Fibroblast of villous mesenchyme (primary cell): ENCODE data around the gene APC2. TPM values are rescaled to one million over a fixed set of nuclear protein-coding genes. Genes with fewer than 3 reads are reported as not detected.
"Not testable (repeated sequence)": the region's sequence is repeated elsewhere in the genome, so short reads cannot be mapped to it uniquely, and the experiment has no call there.

ENCODE experiments used
- DNase-seq: peaks from one replicate; pipeline ENCODE4 v3.0.0-alpha.2; 2010; ENCODE audit warnings: low read depth
- H3K4me3 ChIP-seq: 2 replicates; pipeline ENCODE4 v1.5.1; 2011; ENCODE audit warnings: low read depth, mild to moderate bottlenecking, low read length
- CTCF ChIP-seq: IDR thresholded peaks from 2 replicates; pipeline ENCODE4 v1.5.1; 2012; ENCODE audit warnings: low read depth, mild to moderate bottlenecking, low read length; ENCODE audit not compliant: insufficient read depth
- total RNA-seq: library from RNA; depleted of rRNA; stranded (reverse); fragments of >200 nt; gene quantifications from 2 replicates; pipeline ENCODE4 v1.2.3, GENCODE V29; 2012

The APC2 gene
- total RNA-seq, 1 donor = 0.43 TPM

GRCh38 chr19:1496714-1497577 lies 47.0 kb downstream of the APC2 start:
- H3K4me3 ChIP-seq = no peak overlapping the region
- TF ChIP-seq CTCF = no peak

DNA sequence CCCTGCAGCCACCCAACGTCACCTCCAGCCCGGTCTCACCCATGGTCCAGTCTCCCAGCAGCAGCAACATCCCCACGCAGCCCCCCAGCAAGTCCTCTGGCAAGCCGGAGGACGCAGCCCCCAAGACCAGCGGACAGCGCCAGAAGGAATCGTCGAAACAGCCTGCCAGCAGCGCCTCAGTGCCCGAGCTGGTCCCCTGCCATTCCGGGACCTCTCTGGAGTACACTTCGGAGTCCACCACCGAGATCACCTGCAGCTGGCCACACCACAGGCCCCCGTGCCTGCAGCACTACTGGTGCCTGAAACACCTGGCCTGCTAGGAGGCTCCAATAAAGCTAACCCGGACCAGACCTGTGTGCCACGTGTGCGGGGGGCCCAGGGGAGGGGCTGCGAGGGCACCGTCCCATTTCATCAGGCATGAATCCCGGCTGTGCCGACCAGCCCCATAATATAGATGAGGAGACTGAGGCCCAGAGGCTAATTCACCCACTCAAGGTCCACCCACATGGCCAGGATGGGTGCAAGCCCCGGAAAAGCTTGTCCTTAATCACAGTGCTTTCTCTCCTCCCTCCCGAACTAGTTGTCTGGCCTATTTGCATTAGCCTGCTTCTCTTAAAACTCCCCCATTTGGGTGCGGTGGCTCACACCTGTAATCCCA lies 47.8 kb downstream of the APC2 start:
- TF ChIP-seq CTCF = no peak
- no peak for DNase-seq
- no peak overlapping the region for H3K4me3 ChIP-seq

More at GRCh38 chr19:1496714-1497577, 47.0 kb downstream of the APC2 start:
- DNase-seq = no peak

- H3K4me3 ChIP-seq, DNase-seq: not testable (repeated sequence)
Measured at GRCh38 chr19:1499231-1499630, 49.3 kb downstream of the APC2 start.

DNA sequence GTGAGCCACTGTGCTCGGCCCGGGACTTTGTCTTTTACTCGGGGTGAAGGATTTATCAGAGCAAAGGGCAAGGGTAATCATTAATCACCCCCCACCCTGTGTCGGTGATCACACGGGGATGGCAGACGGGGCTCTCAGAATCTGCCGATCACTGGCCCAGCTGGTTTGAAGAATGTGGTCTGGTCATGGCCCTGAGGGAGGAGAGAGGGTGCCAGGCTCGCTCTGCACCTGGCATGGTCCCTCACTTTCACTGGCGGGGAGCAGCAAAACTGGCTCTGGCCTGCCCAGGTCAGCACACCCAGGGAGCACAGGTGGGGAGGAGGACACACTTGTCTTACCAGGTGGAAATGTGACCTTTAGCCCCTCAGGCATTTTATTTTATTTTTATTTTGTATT lies 51.3 kb downstream of the APC2 start:
- H3K4me3 ChIP-seq = no peak overlapping the region
- TF ChIP-seq CTCF = no peak
- no peak for DNase-seq

DNA sequence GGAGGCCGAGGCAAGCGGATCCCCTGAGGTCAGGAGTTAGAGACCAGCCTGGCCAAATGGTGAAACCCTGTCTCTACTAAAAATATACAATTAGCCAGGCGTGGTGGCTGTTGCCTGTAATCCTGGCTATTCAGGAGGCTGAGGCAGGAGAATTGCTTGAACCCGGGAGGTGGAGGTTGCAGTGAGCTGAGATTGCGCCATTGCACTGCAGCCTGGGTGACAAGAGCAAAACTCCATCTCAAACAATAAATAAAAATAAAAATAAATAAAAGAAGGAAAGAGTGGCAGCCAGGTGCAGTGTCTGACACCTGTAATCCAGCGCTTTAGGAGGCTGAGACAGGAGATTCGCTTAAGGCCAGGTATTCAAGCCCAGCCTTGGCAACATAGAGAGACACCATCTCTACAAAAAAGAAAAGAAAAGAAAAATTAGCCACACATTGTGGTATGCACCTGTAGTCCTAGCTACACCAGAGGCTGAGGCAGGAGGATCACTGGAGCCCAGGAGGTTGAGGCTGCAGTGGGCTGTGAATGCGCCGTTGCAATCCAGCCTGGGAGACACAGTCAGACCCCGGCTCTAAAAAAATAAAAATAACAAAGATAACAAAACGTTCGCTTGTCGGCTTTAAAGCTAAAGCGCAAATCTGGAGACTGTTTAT lies 52.6 kb downstream of the APC2 start:
- no peak for TF ChIP-seq CTCF
- H3K4me3 ChIP-seq = peak overlapping the region; percentile 38
- DNase-seq = no peak

- peak; percentile 71 for TF ChIP-seq CTCF
- peak; percentile 49 for DNase-seq
- H3K4me3 ChIP-seq = peak overlapping the region; percentile 38
Measured at GRCh38 chr19:1503089-1503924, 53.4 kb downstream of the APC2 start.
